HepG2 (cell line): ENCODE measurements around the gene GBP7. TPM values are rescaled to one million over a fixed set of nuclear protein-coding genes. Genes with fewer than 3 reads are reported as not detected.

Source experiments
- ATAC-seq: fragments of 200-7000 bp; cut with Tn5 transposase; 3 replicates; pipeline ENCODE4 v1.9.1; 2020; ENCODE audit warnings: mild to moderate bottlenecking, moderate library complexity
- BruUV-seq: library from RNA; stranded (reverse); fragments of 400-500 nt; replicated peaks from 2 replicates; lab custom pipeline; 2021; lab: Mats Ljungman, UMichigan
- CTCF ChIA-PET: fragments of 300-600 bp; formaldehyde crosslinking; extraction: SDS; loops from one replicate; lab custom pipeline; 2021; ENCODE audit warnings: low total read pairs, inconsistent platforms, low intra/inter-chr PET ratio; lab: Yijun Ruan, JAX
- POLR2A ChIA-PET: fragments of 350-600 bp; sonication (Branson Sonifier 250); formaldehyde crosslinking; loops from one replicate; lab custom pipeline; 2020; ENCODE audit warnings: antibody characterized with exemption, inconsistent platforms; lab: Yijun Ruan, JAX
- DNase-seq: peaks from one replicate; pipeline ENCODE4 v3.0.0-alpha.2; 2015; ENCODE audit warnings: low spot score
- FAIRE-seq: peaks from 3 replicates; lab custom pipeline; 2011; peaks lifted over from hg19 to GRCh38; lab: Jason Lieb, UNC
- H2AFZ ChIP-seq: one replicate; pipeline ENCODE4 v1.6.1; 2011; ENCODE audit warnings: low read length, inconsistent platforms
- H3K27ac ChIP-seq: fragments of 300-600 bp; 3 replicates; pipeline ENCODE4 v1.8.0; 2011; ENCODE audit warnings: mixed run types, mild to moderate bottlenecking, mixed read lengths, low read length, inconsistent platforms; ENCODE audit not compliant: insufficient read depth; ENCODE audit errors: extremely low read length
- H3K27me3 ChIP-seq, 2 experiments: fragments of 200-600 bp in 1 of 2; 2 replicates in 1 of 2; 3 replicates in 1 of 2; pipeline versions ENCODE4 v1.6.0 to v1.8.0; 2011; ENCODE audit warnings: low read length in 2 of 2, mild to moderate bottlenecking in 2 of 2, moderate library complexity in 2 of 2, inconsistent platforms in 1 of 2; ENCODE audit not compliant: insufficient read depth in 2 of 2, control insufficient read depth in 1 of 2
- H3K36me3 ChIP-seq, 2 experiments: fragments of 200-600 bp in 1 of 2; replicated peaks in 1 of 2; 2 replicates in 1 of 2; 3 replicates in 1 of 2; pipeline versions ENCODE4 v1.5.1 to v1.8.0; 2011; ENCODE audit warnings: low read length in 2 of 2, inconsistent platforms in 1 of 2; ENCODE audit not compliant: insufficient read depth in 2 of 2, control insufficient read depth in 1 of 2
- H3K4me1 ChIP-seq: 2 replicates; pipeline ENCODE4 v1.5.1; 2012; ENCODE audit warnings: low read length, inconsistent platforms; ENCODE audit not compliant: insufficient read depth
- H3K4me2 ChIP-seq: 2 replicates; pipeline ENCODE4 v1.6.0; 2011; ENCODE audit warnings: low read depth, low read length, inconsistent platforms
- H3K4me3 ChIP-seq, 3 experiments: fragments of 200-600 bp in 1 of 3; sonication (generic), shearing (Covaris generic) in 1 of 3; replicated peaks in 1 of 3; 2 replicates each; pipeline ENCODE4 v1.5.1; 2011 to 2016; ENCODE audit warnings: low read length in 3 of 3, inconsistent platforms in 2 of 3, low read depth in 2 of 3, mild to moderate bottlenecking in 2 of 3, control low read depth in 1 of 3, mixed read lengths in 1 of 3; ENCODE audit not compliant: insufficient read depth in 1 of 3
- H3K79me2 ChIP-seq: one replicate; pipeline ENCODE4 v1.6.1; 2011; ENCODE audit warnings: low read length, inconsistent platforms; ENCODE audit not compliant: insufficient read depth
- H3K9ac ChIP-seq: 2 replicates; pipeline ENCODE4 v1.6.0; 2011; ENCODE audit warnings: mild to moderate bottlenecking, low read depth, low read length, inconsistent platforms; ENCODE audit not compliant: insufficient read depth
- H3K9me3 ChIP-seq: 2 replicates; pipeline ENCODE4 v1.5.1; 2012; ENCODE audit warnings: mild to moderate bottlenecking, low read length
- H4K20me1 ChIP-seq: 2 replicates; pipeline ENCODE4 v1.6.0; 2011; ENCODE audit warnings: inconsistent platforms, mild to moderate bottlenecking, low read length, moderate library complexity; ENCODE audit not compliant: insufficient read depth
- BCLAF1 ChIP-seq: fragments of 450-650 bp; IDR thresholded peaks from 2 replicates; pipeline ENCODE4 v1.6.1; 2017; ENCODE audit warnings: mild to moderate bottlenecking
- DPF2 ChIP-seq: sonication (generic); formaldehyde crosslinking; IDR thresholded peaks from 2 replicates; pipeline ENCODE4 v1.4.0; 2020; ENCODE audit warnings: mild to moderate bottlenecking, low read depth, missing genetic modification reagents, borderline replicate concordance
- ERF ChIP-seq: IDR thresholded peaks from 2 replicates; pipeline ENCODE4 v1.6.1; 2018; ENCODE audit warnings: missing biosample characterization, missing genetic modification reagents
- FLYWCH1 ChIP-seq: sonication (generic); formaldehyde crosslinking; IDR thresholded peaks from 2 replicates; pipeline ENCODE4 v1.8.1; 2023; ENCODE audit warnings: mild to moderate bottlenecking, missing genetic modification reagents
- FOXM1 ChIP-seq: sonication (generic); formaldehyde crosslinking; IDR thresholded peaks from 2 replicates; pipeline ENCODE4 v1.5.0; 2020; ENCODE audit warnings: missing genetic modification reagents
- GMEB2 ChIP-seq: IDR thresholded peaks from 2 replicates; pipeline ENCODE4 v1.6.1; 2016; ENCODE audit warnings: missing biosample characterization, missing genetic modification reagents, low read depth
- NR2F2 ChIP-seq: IDR thresholded peaks from 2 replicates; pipeline ENCODE4 v1.6.1; 2012; ENCODE audit warnings: low read depth, inconsistent platforms, borderline replicate concordance
- ZBTB26 ChIP-seq: IDR thresholded peaks from 2 replicates; pipeline ENCODE4 v1.6.1; 2016; ENCODE audit warnings: missing compliant biosample characterization, missing genetic modification reagents, borderline replicate concordance
- ZBTB4 ChIP-seq: sonication (generic); formaldehyde crosslinking; IDR thresholded peaks from 2 replicates; pipeline ENCODE4 v1.4.0; 2020; ENCODE audit warnings: missing genetic modification reagents, mild to moderate bottlenecking, borderline replicate concordance
- ZNF264 ChIP-seq: sonication (generic); formaldehyde crosslinking; IDR thresholded peaks from 2 replicates; pipeline ENCODE4 v1.4.0; 2020; ENCODE audit warnings: missing genetic modification reagents
- ZNF501 ChIP-seq: sonication (generic); formaldehyde crosslinking; IDR thresholded peaks from 2 replicates; pipeline ENCODE4 v1.5.1; 2020; ENCODE audit warnings: mild to moderate bottlenecking, moderate library complexity, missing genetic modification reagents
- ZNF740 ChIP-seq: sonication (generic); formaldehyde crosslinking; IDR thresholded peaks from 2 replicates; pipeline ENCODE4 v1.4.0; 2020; ENCODE audit warnings: missing genetic modification reagents
- WGBS: methylation state at CpG from one replicate; pipeline ENCODE4 v1.1.6; 2017; ENCODE audit warnings: low lambda C conversion rate; 5-methylcytosine and 5-hydroxymethylcytosine counted together
- in situ Hi-C: cut with HindIII; loops from 2 replicates; pipeline ENCODE4 v1.10.0; 2017; ENCODE audit warnings: low pct_unique_long_range_greater_than_20kb; ENCODE audit not compliant: extremely low pct_ligation_motif_present
- intact Hi-C: fragments of 100-400 bp; cut with micrococcal nuclease; formaldehyde crosslinking; loops from one replicate; pipeline ENCODE4 v1.10.0; 2022; ENCODE audit not compliant: unreplicated experiment
- polyA plus RNA-seq, 8 experiments: library from polyadenylated mRNA; depleted of rRNA in 3 of 8; stranded (reverse) in 7 of 8; unstranded in 1 of 8; fragments of >200 nt; fragmentation: Illumina TruSeq in 4 of 8; extraction: Trizol in 4 of 8; gene quantifications; 2 replicates each; pipeline versions ENCODE4 v1.2.1 to v1.2.3, GENCODE V29; 2011 to 2016; ENCODE audit warnings: low read depth in 4 of 8, missing spikeins in 1 of 8, mixed read lengths in 1 of 8; ENCODE audit not compliant: insufficient read depth in 1 of 8
- total RNA-seq, 5 experiments: library from RNA; depleted of rRNA; stranded (reverse); fragments of >200 nt; fragmentation: Illumina TruSeq; extraction: Trizol; gene quantifications; 2 replicates each; pipeline ENCODE4 v1.2.3, GENCODE V29; 2016; ENCODE audit warnings: low read depth in 1 of 5

Gene GBP7
- total and polyA plus RNA-seq, 2 of the 13 experiments (the other 11 are each of a cell fraction or from before 2014, with no cell fraction given): not detected

- H3K27me3 ChIP-seq: no peaks in the 10 kb centered on the region
- in situ Hi-C loops: no loop called here
- no peak overlapping the region for H3K9ac ChIP-seq
- no TSS peak for BruUV-seq
- DNase-seq: no peak
- 44% methylated on average over 2 of the region's 2 CpGs for WGBS
- no peak for ATAC-seq
- no peaks in the 10 kb centered on the region for H3K36me3 ChIP-seq
- ChIA-PET POLR2A (no interaction called here), CTCF (no interaction called here)
- FAIRE-seq: no peak
- TF ChIP-seq GMEB2: no peak
- TF ChIP-seq ZNF501 (CRISPR knock-in tag): no peak
- no peak for TF ChIP-seq ERF (CRISPR knock-in tag)
- no peak for TF ChIP-seq BCLAF1
- no peak for TF ChIP-seq ZNF740 (CRISPR knock-in tag)
- TF ChIP-seq ZBTB4: no peak
- TF ChIP-seq ZBTB26 (CRISPR knock-in tag): no peak
- no peak for TF ChIP-seq DPF2 (CRISPR knock-in tag)
- TF ChIP-seq ZNF264 (CRISPR knock-in tag): no peak
- TF ChIP-seq FOXM1: no peak
- TF ChIP-seq FLYWCH1 (CRISPR knock-in tag): no peak
- TF ChIP-seq NR2F2: no peak
- H3K9me3 ChIP-seq: no peaks in the 10 kb centered on the region
- intact Hi-C loops: no loop called here
- no peak overlapping the region for H2AFZ ChIP-seq
- H3K4me1 ChIP-seq: no peaks in the 10 kb centered on the region
- H3K27ac ChIP-seq: no peak overlapping the region
- H3K79me2 ChIP-seq: no peaks in the 10 kb centered on the region
- H3K4me2 ChIP-seq: no peak overlapping the region
- H4K20me1 ChIP-seq: no peaks in the 10 kb centered on the region
- no peak overlapping the region for H3K4me3 ChIP-seq
Observed at GRCh38 chr1:89114662-89115061, 61.1 kb downstream of the GBP7 start.
